ENCODE measurements around the gene ZNF33A.
"Not testable (repeated sequence)": the region's sequence is repeated elsewhere in the genome, so short reads cannot be mapped to it uniquely, and the experiment has no call there.

Gene ZNF33A

DNA sequence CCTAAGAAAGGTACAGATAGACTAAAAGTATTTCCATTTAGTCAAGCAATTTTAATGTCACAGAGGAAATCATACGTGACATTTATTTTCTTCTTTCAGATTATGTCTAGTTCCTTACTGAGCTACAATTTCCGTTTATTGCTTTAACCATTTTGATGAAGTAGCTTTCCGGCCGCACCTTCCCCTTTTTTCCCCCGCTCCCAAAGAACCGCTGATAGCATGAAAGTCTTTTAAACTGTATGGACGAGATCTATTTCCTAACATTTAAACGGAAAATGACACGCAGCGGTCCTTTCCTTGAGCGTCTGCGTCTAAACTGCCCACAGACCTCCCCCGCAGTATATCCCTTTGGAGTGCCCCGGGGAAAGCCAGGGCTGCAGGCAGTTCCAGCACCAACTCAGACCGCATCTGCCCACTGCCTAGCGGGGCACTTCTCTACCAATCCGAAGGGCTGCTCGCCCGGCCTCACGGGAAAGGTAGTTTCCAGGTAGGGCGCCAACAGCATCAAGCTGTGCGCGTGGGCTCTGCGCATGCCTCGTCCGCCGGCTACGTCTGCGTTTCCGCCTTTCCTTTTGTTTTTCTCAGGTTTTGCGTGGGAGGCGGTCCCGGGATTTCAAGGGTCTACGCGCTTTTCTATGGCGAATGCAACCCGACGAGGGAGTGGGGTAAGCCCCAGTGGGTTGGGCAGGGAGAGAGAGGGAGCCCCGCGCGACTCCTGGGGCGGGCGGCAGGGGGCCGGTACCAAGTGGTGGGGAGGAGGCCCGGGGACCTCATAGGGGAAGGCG is at the start of gene ZNF33A:
Gene ZNF33A (plus strand): TSS at position 557 of the 785 bp plus-strand sequence. CDS start 1,667 bp downstream, outside the sequence.
- peak; percentile 60 for DNase-seq

DNA sequence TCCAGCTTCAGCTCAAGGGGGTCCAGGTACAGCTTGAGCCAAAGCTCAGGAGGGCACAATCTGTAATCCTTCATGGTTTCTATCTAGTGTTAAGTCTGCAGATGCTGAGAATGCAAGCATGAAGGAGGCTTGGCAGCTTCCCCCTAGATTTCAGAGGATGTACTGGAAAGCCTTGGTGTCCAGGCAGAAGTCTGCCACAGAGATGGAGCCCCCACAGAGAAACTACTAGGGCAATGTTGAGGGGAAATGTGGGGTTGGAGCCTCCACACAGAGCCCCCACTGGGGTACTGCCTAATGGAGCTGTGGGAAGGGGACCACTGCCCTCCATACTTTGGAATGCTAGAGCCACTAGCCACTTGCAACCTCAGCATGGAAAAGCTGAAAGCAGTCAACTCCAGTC is 45.5 kb upstream of the ZNF33A start:
- no peak for DNase-seq

DNA sequence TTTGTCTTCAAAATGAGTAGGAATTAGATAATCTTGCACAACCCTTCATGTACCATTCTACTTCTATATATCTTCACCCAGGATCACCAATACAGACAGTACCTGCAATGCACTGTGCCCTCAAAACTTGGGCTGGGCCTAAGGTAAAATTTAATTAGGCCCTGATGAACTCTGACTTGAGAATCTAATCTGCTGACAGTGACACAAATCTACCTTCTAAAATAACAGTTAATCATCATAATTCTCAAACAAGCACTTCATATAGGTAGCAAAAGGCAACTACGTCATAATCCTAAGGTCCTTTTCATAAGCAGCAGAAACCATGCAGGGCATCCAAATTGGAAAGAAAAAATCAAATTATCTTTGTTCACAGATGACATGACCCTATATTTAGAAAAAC is 38.1 kb upstream of the ZNF33A start:
- DNase-seq: no peak

DNA sequence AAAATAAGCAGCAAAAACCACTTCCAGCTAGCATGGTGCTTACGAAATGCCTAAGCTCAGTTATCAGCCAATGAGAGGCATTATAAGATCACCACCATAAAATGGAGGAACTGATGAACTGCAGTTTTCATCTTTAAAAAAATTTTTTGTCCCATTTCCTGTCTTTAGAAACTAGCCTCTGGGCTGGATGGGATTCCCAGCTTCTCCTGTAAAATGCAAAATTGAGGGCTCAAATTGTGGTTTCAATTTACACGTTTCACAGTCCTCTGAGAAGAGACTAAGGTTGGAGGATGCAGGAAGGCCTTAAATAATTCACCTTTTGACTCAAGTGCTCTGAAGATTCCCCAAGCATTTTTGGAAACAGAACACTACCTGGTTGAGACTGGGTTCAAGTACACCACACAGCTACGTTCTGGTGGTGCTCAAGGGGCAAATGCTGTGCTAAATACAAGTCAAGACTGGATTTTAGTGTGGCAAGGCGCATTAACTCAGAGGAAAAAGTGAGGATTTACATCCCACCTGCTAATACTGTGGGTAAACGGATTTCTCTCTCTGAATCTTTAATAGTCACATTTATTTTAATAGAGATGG is 35.0 kb upstream of the ZNF33A start:
- no peak for DNase-seq

DNA sequence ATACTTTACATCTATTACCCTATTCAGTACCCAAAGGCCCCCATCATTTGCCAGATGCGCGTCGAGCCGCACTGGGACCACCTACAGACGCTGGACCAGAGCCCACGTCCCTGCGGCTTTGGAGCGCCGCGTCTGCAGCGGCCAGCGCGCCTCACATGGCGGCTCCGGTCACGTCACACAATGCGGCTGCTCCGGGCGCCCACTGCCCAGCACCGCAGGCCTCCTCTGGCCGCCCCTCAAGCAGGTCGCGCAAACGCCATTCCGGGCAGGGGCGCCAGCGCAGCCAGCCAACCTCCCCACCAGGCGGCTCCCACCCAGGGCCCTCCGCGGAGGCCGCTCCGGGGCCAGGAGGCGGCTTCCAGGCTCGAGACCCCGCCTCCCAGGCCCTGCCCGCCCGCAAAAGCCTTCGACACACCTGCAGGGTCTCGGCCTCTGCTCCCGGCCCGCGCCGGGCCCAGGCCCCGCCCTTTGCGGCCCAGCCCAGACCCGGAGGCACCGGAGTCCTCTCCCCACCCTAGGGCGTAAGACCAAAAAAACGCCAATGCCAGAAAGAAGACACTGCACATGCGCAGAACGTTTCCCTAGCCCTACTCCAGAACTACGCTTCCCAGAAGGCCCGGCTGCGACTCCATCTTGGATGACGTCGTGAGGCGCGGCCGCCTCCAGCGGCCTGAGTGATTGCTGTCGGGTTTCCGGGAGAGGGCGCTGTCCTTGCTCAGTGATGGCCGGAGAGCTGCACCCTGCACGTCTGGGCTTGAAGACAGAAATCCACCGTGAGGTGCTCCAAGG is 34.2 kb upstream of the ZNF33A start, which contains the start of gene ZNF25:
Gene ZNF25 (minus strand): TSS at position 557 of the 789 bp plus-strand sequence. CDS start 4,925 bp downstream, outside the sequence.
- peak; percentile 87 for DNase-seq

DNA sequence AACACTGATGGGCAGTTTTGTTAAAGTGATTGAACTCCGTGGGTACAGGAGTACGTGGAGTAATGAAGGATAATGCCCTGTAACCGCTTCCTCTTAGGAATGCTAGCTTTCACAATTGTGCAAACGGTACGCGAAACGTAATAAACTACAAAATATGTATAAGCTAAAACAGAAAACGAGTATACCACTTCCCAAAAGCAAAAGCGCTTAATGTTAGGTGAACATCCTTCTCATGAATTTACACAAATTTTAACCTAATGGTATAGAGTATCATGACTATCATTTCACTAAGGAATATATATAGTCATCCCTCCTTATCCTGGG is 33.6 kb upstream of the ZNF33A start:
- no peak for DNase-seq

DNA sequence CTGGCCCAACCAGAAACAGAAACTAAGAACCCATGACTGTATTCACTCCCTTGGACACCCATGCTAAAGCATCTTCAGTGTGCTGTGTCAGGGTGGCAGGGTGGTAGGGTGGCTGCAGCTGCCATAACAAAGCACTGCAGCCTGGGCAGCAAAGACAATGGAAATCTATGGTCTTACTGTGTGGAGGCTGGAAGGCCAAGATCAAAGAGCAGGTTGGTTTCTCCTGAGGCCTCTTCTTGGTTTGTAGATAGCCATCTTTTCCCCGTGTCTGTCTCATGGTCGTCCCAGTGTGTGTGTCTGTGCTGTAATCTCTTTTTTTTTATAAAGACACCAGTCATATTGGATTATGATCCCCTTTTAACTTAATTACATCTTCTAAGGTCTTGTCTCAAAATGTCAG is 18.8 kb upstream of the ZNF33A start:
- no peak for DNase-seq

DNA sequence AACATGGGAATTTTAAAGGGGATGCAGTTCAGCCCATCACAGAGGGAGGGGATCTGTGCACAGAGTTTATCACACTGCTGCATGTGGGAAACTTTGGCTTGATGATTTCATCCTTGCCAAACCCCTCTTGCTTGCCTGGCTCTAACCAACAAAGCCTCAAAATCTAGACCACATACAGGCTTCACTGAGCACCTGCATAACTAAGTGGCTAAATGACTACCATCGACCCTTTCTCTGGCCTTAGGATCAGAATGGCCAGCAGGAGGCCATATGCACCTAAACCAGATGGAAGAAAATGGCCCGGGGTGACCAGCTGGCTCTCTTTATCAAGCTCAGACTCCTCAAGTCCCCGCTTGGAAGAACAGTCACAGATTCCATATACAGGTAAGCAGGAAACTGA is 18.4 kb upstream of the ZNF33A start:
- DNase-seq: no peak

DNA sequence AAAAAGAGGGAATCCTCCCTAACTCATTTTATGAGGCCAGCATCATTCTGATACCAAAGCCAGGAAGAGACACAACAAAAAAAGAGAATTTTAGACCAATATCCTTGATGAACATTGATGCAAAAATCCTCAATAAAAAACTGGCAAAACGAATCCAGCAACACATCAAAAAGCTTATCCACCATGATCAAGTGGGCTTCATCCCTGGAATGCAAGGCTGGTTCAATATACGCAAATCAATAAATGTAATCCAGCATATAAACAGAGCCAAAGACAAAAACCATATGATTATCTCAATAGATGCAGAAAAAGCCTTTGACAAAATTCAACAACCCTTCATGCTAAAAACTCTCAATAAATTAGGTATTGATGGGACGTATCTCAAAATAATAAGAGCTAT is 11.6 kb upstream of the ZNF33A start:
- not testable (repeated sequence) for DNase-seq

DNA sequence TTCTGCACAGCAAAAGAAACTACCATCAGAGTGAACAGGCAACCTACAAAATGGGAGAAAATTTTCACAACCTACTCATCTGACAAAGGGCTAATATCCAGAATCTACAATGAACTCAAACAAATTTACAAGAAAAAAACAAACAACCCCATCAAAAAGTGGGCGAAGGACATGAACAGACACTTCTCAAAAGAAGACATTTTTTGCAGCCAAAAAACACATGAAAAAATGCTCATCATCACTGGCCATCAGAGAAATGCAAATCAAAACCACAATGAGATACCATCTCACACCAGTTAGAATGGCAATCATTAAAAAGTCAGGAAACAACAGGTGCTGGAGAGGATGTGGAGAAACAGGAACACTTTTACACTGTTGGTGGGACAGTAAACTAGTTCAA is 10.0 kb upstream of the ZNF33A start:
- DNase-seq: not testable (repeated sequence)

DNA sequence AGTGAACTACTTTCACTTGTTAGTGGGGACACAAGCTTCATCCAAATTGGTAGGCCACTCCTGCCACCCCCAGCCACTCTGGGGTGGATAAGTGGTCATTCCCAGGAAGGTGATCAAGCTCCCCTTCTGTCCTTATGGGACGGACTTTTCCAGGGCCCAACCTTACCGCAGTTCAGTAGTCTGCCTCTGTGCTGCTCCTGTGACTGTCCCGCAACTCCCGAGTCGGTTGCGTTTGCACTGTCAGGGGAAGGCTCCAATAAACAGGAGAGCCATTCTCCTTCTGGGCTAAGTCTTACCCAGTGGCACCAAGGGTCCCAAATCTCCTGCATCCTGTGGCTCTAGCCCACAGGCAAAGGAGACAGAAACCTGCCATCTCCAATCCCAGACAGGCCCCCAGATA is 7.4 kb upstream of the ZNF33A start:
- DNase-seq: no peak

DNA sequence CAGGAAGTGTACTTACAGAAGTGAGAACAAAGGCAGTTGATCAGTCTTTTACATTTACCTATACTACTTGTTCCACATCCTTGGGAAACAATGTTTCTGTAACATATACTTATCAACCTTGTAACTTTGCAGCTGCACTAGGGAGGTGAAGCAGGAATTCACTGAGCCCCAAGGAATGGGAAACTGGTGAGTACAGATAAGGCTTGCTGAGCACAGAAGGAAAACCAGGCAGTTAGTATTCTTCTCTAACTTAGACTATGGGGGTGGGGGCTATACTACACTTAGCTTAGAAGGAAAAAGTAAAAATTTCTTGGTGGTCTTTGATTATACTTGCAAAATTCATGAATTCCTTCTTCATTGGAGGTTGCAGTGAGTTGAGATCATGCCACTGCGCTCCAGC is 6.9 kb upstream of the ZNF33A start:
- no peak for DNase-seq

DNA sequence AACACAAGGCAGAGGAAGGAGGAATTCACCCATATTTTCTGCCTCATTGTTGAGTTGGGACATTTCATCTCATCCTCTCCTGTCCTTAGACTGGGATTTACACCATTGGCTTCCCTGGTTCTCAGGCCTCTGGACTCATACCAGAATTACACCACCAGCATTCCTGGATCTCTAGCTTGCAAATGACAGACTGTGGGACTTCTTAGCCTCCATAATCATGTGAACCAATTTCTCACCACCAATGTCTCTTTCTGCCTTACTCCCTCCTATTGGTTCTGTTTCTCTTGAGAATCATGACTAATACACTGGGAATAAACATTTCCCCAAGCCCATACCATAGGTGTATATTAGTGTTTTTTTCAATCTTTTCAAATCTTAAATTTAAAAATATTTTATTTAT is 2.9 kb upstream of the ZNF33A start:
- DNase-seq: no peak

DNA sequence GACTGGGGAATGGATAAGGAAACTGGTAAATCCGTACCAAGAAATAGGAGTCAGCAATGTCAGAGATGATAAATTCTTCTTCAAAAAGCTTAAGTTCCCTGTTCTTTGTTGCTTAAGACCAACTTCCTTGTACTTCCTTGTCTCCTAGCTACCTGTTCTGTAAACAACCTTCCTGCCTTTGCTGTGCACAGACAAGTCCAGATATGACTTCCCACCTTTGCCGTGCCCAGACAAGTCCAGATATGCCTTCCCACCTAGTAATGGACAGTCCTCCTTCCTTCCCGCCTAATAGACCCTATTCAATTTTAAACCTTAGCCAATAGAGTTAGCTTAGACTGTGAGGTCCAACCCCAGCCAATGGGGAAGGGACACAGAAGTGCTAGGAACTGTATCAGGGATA is 2.5 kb upstream of the ZNF33A start:
- no peak for DNase-seq

DNA sequence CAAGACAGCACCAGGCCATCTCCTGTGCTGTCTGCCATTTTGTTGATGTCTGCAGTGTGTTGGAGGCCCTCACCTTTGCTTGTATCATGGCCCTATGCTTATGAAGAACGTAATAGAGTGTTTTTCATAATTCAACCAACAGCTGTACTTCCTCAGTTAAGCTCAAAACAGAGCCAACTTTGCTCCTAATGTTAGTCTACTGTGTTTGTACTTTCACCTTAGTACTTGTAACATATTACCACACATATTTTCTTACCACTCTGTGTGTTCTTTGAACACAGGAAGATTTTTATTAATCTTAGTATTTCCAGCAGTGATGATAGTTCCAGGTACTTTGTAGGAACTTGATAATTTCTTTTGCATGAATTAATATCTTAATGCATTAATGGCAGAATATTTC is 5.9 kb downstream of the ZNF33A start:
- no peak for DNase-seq

DNA sequence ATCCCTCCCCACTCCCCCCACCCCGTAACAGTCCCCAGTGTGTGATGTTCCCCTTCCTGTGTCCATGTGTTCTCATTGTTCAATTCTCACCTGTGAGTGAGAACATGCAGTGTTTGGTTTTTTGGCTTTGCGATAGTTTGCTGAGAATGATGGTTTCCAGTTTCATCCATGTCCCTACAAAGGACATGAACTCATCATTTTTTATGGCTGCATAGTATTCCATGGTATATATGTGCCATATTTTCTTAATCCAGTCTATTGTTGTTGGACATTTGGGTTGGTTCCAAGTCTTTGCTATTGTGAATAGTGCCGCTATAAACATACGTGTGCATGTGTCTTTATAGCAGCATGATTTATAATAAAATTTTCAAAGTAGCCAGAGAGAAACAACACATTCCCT is 8.6 kb downstream of the ZNF33A start:
- DNase-seq: not testable (repeated sequence)

DNA sequence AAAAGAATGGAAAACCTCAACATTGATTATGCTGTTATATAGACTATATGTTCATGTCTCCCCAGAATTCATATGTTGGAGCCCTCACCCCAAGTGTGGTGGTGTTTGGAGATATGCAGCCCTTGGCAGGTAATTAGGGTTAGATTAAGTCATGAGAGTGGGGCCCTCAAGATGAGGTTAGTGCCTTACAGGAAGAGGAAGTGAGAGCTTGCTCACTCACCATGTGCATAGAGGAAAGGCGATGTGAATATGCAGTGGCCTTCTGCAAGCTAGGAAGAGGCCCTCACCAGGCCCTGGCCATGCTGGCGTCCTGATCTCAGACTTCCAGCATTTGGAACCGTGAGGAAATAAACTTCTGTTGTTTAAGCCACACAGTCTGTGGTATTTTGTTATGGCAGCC is 14.8 kb downstream of the ZNF33A start:
- no peak for DNase-seq

DNA sequence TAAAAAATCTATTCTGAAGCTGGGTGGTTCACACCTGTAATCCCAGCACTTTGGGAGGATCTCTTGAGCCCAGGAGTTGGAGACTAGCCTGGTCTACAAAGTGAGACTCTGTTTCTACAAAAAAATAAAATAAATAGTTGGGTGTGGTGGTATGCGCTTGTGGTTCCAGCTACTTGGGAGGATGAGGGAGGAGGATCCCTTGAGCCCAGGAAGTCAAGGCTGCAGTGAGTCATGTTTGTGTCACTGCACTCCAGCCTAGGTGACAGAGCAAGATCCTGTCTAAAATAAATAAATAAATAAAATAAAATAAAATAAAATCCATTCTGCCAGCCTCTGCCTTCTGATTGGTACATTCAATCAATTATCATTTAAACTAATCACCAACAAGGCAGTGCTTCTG is 17.5 kb downstream of the ZNF33A start:
- DNase-seq: no peak

DNA sequence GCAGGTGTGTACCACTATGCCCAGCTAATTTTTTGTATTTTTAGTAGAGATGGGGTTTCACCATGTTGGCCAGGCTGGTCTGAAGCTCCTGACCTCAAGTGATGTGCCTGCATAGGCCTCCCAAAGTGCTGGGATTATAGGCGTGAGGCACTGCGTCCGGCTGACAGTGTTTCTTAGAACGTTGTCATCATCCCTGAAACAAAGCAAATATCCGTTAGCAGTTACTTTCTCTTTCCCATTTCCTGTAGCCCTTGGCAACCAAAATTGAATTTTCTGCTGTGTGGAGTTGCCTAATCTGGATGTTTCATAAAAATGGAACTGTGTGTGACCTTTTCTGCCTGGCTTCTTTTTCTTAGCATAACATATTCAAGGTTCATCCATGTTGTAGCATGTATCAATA is 22.4 kb downstream of the ZNF33A start:
- DNase-seq: no peak

DNA sequence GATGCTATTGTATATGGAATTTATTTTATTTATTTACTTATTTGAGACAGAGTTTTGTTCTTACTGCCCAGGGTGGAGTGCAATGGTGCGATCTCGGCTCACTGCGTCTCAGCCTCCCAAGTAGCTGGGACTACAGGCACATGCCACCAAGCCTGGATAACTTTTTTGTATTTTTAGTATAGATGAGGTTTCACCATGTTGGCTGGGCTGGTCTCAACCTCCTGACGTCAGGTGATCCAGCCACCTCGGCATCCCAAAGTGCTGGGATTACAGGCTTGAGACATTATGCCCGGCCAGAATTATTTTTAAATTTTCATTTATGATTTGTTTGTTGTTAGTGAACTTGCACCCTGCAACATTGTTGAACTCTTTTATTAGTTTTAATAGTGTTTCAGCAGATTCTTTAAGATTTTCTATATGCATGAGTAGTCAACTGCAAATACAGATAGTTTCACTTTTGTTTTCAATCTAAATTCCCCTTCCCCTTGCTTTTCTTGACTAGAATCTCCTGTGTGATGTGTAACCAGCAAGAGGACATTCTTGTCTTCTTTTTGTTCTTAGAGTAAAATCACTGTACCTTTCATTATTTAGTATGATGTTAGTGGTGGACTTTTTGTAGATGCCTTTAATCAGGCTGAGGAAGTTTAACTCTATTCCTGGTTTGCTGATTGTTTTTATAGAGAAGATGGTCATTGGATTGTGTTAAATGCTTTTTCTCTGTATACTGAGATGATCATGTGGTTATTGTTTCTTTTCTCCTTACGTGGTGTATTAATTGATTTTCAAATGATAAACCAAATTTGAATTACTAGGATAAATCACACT is 27.8 kb downstream of the ZNF33A start:
- no peak for DNase-seq

DNA sequence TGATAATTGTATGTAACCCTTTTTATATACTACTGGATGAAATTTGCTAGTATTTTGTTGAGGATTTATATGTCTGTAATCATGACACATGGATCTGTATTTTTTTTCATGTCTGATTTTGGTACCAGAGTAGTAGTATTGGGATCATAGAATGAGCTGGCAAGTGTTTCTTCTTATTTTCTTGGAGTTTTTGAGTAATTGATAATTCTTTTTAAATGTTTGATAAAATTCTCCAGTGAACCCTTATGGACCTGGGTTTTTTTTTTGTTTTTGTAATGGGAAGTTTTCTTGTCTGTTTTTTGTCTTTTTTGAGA is 28.4 kb downstream of the ZNF33A start:
- no peak for DNase-seq

DNA sequence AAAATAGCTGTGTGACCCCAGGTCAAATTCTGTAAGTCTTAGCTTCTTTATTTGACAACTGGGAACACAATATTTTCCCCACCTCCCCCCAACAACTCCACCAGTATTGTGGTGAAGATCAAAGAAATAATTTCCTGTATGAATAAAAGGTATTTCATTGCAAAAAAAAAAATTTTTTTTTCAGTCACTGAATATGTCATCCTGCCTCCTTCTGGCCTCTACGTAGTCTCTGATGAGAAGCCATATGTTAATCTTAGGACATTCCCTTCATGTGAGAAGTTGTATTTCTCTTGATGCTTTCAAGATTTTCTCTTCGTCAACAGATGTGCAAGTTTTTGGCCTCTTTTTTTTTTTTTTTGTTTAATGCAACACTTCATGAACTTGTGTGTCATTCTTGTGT is 33.0 kb downstream of the ZNF33A start:
- no peak for DNase-seq

DNA sequence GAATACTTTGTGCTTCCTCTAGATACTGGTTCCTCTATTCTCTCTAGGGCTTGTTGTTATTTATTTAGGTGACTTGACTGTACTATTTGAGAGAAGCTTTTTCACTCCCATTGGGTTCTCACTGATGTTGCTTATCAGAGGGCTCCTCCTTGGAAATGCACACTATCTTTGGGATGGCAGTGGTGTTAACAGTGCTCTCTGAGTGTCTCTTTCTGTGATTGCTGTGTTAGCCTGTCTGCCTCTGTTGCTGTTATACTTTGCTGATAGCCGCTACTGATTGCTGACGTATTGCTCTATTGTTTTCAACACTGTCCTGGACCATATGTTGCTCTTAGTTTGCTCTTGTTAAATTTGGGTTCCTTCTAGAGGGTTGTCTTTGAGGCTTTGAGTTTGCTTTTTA is 34.7 kb downstream of the ZNF33A start:
- DNase-seq: no peak

Data from NCI-H1417 treated with DMSO at 0.1 percent for 48 hours (cell line).